ENCODE results near the gene YY1. TPM values are rescaled to one million over a fixed set of nuclear protein-coding genes. Genes with fewer than 3 reads are reported as not detected.

YY1 gene
- total and polyA plus RNA-seq, 2 experiments from 2014 or later = 32.6 to 58.5 TPM

- DNase-seq (ENCODE audit: low spot score) = no peak
- Histone ChIP-seq H3K4me3 (no peak within 1 kb of the TSS), H2AFZ (no peak within 1 kb of the TSS), H3K9me3 (ENCODE audit: low read depth) (no peaks in the 10 kb centered on the region), H3K36me3 (replicated peaks; ENCODE audit: insufficient read depth, low read depth) (no peaks in the 10 kb centered on the region), H4K20me1 (ENCODE audit: insufficient read depth, poor library complexity, severe bottlenecking) (no peaks in the 10 kb centered on the region), H3K27me3 (no peaks in the 10 kb centered on the region), H3K79me2 (no peaks in the 10 kb centered on the region), H3K27ac (no peak within 1 kb of the TSS), H3K9me2 (replicated peaks; ENCODE audit: insufficient read depth) (no peaks in the 10 kb centered on the region), H3K4me2 (no peak within 1 kb of the TSS), H3K4me1 (ENCODE audit: insufficient read depth) (no peaks in the 10 kb centered on the region)
- WGBS (ENCODE audit: low lambda C conversion rate, missing lambda C conversion rate) = 88% methylated on average over 13 of the region's 16 CpGs
- TF ChIP-seq EZH2phosphoT487 (IDR thresholded peaks at IDR 0.05; ENCODE audit: low read depth, severe bottlenecking, unreplicated experiment) = no peak
- no peak for TF ChIP-seq EZH2 (IDR thresholded peaks at IDR 0.05; ENCODE audit: borderline replicate concordance)
- no peak for TF ChIP-seq CTCF (IDR thresholded peaks at IDR 0.05; ENCODE audit: poor library complexity)
Measured at GRCh38 chr14:100323121-100323941, 84.4 kb downstream of the YY1 start, which contains the start of gene SLC25A47. Gene SLC25A47 (plus strand): TSS chr14:100323339. CDS start chr14:100323415, 76 bp downstream.

- no peak for DNase-seq (ENCODE audit: low spot score)
- Histone ChIP-seq H3K9me2 (replicated peaks; ENCODE audit: insufficient read depth) (no peaks in the 10 kb centered on the region), H3K36me3 (replicated peaks; ENCODE audit: insufficient read depth, low read depth) (no peaks in the 10 kb centered on the region), H3K27me3 (no peaks in the 10 kb centered on the region), H4K20me1 (ENCODE audit: insufficient read depth, poor library complexity, severe bottlenecking) (no peaks in the 10 kb centered on the region), H3K4me3 (no peak overlapping the region), H3K79me2 (no peaks in the 10 kb centered on the region), H3K4me2 (no peak overlapping the region), H3K9me3 (ENCODE audit: low read depth) (no peaks in the 10 kb centered on the region), H3K4me1 (ENCODE audit: insufficient read depth) (no peaks in the 10 kb centered on the region), H3K27ac (no peak overlapping the region), H2AFZ (no peak overlapping the region)
- 83% methylated on average over 8 of the region's 8 CpGs for WGBS (ENCODE audit: low lambda C conversion rate, missing lambda C conversion rate)
- TF ChIP-seq EZH2 (IDR thresholded peaks at IDR 0.05; ENCODE audit: borderline replicate concordance) (no peak), CTCF (IDR thresholded peaks at IDR 0.05; ENCODE audit: poor library complexity) (no peak), EZH2phosphoT487 (IDR thresholded peaks at IDR 0.05; ENCODE audit: low read depth, severe bottlenecking, unreplicated experiment) (no peak)
Measured at GRCh38 chr14:100323942-100324307, 85.0 kb downstream of the YY1 start.

GRCh38 chr14:100325231-100325632 is 86.3 kb downstream of the YY1 start:
- H3K36me3 ChIP-seq (replicated peaks; ENCODE audit: insufficient read depth, low read depth) = no peaks in the 10 kb centered on the region
- H3K4me1 ChIP-seq (ENCODE audit: insufficient read depth) = no peaks in the 10 kb centered on the region
- no peaks in the 10 kb centered on the region for H3K79me2 ChIP-seq
- H3K9me3 ChIP-seq (ENCODE audit: low read depth) = no peaks in the 10 kb centered on the region
- no peak for DNase-seq (ENCODE audit: low spot score)
- WGBS (ENCODE audit: low lambda C conversion rate, missing lambda C conversion rate) = 73% methylated on average over 17 of the region's 17 CpGs
- H4K20me1 ChIP-seq (ENCODE audit: insufficient read depth, poor library complexity, severe bottlenecking) = no peaks in the 10 kb centered on the region
- H3K4me3 ChIP-seq = no peak overlapping the region
- no peak for TF ChIP-seq EZH2phosphoT487 (IDR thresholded peaks at IDR 0.05; ENCODE audit: low read depth, severe bottlenecking, unreplicated experiment)
- no peak for TF ChIP-seq EZH2 (IDR thresholded peaks at IDR 0.05; ENCODE audit: borderline replicate concordance)
- TF ChIP-seq CTCF (IDR thresholded peaks at IDR 0.05; ENCODE audit: poor library complexity) = no peak
- no peaks in the 10 kb centered on the region for H3K27me3 ChIP-seq
- H3K9me2 ChIP-seq (replicated peaks; ENCODE audit: insufficient read depth) = no peaks in the 10 kb centered on the region
- H3K4me2 ChIP-seq = no peak overlapping the region
- H2AFZ ChIP-seq = no peak overlapping the region
- no peak overlapping the region for H3K27ac ChIP-seq
